Fibroblast of mammary gland (primary cell): Measurements from ENCODE around the gene ZNF341.

Experiments used
- DNase-seq: peaks from one replicate; pipeline ENCODE4 v3.0.0-alpha.2; 2010; ENCODE audit warnings: low read depth
- H3K4me3 ChIP-seq: 2 replicates; pipeline ENCODE4 v1.5.1; 2011; ENCODE audit warnings: low read depth, mild to moderate bottlenecking, low read length, moderate library complexity; ENCODE audit not compliant: control insufficient read depth
- TF ChIP-seq, protein P1 (sequence below): conservative IDR thresholded peaks from 2 replicates; pipeline ENCODE4 v1.5.1; 2011; ENCODE audit warnings: low read depth, low read length, inconsistent platforms; ENCODE audit not compliant: control insufficient read depth, insufficient read depth

The ZNF341 gene

DNA sequence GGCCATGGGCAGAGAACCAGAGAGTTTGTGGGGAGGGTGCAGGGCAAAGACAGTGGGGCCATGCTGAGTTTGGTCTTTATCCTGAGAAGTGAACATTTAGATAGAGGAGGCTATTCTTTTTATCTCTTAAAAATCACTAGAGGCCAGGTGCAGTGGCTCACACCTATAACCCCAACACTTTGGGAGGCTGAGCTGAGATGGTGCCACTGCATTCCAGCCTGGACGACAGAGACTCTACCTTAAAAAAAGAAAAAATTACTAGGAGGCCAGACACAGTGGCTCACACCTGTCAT is 20.4 kb upstream of the ZNF341 start:
- H3K4me3 ChIP-seq: no peak overlapping the region
- TF ChIP-seq, protein P1, sequence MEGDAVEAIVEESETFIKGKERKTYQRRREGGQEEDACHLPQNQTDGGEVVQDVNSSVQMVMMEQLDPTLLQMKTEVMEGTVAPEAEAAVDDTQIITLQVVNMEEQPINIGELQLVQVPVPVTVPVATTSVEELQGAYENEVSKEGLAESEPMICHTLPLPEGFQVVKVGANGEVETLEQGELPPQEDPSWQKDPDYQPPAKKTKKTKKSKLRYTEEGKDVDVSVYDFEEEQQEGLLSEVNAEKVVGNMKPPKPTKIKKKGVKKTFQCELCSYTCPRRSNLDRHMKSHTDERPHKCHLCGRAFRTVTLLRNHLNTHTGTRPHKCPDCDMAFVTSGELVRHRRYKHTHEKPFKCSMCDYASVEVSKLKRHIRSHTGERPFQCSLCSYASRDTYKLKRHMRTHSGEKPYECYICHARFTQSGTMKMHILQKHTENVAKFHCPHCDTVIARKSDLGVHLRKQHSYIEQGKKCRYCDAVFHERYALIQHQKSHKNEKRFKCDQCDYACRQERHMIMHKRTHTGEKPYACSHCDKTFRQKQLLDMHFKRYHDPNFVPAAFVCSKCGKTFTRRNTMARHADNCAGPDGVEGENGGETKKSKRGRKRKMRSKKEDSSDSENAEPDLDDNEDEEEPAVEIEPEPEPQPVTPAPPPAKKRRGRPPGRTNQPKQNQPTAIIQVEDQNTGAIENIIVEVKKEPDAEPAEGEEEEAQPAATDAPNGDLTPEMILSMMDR: no peak
- no peak for DNase-seq

DNA sequence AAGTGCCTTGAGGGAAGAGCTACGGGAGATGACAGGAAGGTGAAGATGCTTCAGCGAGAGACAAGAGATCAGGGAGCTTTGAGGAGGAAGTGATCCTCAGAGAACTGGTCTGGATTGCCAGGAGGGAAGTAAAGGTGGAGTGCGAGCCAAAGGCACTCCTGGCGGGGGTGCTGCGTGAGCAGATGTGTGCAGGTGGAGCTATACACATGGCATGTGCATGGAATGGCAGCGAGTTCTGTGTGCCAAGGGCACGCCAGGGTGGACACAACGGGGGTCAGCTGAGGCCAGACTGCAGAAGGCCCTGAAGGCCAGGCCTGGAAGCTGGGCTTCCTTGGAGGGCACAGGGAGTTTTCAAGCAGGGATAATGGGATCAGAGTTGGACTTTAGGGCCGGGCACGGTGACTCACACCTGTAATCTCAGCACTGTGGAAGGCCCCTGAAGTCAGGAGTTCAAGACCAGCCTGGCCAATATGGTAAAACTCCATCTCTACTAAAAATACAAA is 17.9 kb upstream of the ZNF341 start:
- TF ChIP-seq, protein P1: no peak
- DNase-seq: no peak
- no peak overlapping the region for H3K4me3 ChIP-seq

DNA sequence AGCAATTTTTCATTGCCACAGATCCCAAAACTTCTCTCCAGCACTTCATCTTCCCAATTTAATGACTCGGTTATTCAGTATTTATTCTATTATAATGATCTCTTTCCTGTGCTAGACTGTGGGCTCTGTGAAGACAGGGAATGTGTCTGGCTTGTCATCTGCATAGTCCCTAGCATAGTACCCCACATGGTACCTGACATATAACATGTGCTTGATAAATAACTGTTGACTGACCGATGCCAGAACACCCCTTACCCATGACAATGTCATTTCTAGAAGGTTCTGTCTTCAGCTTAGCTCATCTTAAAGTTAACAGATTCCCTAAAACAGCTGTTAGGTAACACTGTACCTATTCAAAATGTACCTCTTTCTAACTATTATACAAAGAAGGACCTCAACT is 15.3 kb upstream of the ZNF341 start:
- DNase-seq: no peak
- TF ChIP-seq, protein P1: no peak
- no peak overlapping the region for H3K4me3 ChIP-seq

GRCh38 chr20:33719277-33719988 is 12.4 kb upstream of the ZNF341 start:
- peak; percentile 22 for DNase-seq
- peak overlapping the region; percentile 89 for H3K4me3 ChIP-seq
- TF ChIP-seq, protein P1: no peak

DNA sequence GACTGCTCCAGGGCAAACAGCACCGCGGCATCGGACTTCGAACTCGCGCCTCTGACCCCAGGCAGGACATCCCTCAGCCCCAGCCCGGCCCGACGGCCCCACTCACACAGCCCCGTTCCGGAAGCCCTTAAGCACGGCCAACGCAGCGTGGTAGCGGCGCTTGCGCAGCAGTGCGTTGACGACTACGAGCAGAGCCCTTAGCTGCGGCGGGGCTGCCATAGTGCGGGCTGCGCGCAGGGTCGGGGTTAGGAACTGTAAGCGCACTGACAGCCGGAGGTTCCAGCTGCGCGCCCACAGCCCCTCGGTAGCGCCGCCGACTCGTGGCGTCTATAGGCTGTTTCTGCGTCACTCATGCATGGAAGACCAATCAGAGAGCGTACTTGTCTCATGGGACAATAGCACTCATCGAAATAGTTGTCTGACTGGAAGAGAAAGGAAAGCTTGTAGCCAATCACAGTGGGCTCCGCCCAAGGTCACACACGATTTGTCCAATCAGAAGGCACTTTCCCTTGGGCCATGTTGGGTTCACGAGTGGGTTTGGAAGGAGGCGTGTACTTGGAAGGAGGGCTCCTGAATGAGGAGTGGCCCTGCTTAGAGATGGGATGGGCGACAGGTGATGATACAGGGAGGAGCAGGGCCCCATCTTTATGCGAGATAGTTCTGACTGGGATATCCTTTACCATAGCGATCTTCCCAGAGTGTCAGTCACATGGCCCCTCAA is 11.6 kb upstream of the ZNF341 start, which contains the start of gene PXMP4:
Gene PXMP4 (minus strand): TSS at position 322 of the 721 bp plus-strand sequence. CDS start 103 bp downstream, at position 219.
- TF ChIP-seq, protein P1: no peak
- peak; percentile 99 for DNase-seq
- H3K4me3 ChIP-seq: peak within 1 kb of the TSS; percentile 89

GRCh38 chr20:33721391-33722140 is 10.2 kb upstream of the ZNF341 start:
- TF ChIP-seq, protein P1: no peak
- no peak overlapping the region for H3K4me3 ChIP-seq
- DNase-seq: no peak
